GDM1 (cell line): Measurements from ENCODE around the gene GPBP1.
"Not testable (repeated sequence)": the region's sequence is repeated elsewhere in the genome, so short reads cannot be mapped to it uniquely, and the experiment has no call there.

Experiments
- DNase-seq: peaks from one replicate; lab custom pipeline; 2025; lab: John Stamatoyannopoulos, UW

Gene GPBP1

DNA sequence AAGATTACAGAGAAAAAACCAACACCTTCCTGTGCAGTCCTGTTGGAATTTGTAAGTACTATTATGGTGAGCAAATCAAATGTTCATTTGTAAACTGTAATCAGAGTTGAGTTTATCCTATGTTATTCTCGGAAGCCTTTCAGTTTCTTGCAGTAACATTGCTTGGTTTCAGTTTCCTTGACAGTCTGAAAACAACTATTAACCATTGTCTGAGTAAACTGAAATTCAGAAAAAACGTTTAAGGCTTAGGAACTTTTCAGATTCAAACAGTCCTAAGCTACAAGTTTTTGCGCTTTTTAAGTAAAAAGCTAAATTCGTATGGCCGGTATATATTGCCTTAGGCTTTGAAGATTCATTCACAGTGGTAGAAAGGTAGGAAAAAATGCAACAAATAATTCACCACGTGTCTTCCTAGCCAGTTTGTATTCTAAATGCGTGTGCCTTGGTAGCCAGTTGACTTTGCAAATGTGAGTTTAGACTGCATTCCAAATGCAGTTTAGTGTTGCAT lies 2.5 kb downstream of the GPBP1 start:
- DNase-seq, result no peak

- DNase-seq, result no peak
These were observed 3.8 kb downstream of the GPBP1 start for GRCh38 chr5:57177479-57178156.

GRCh38 chr5:57178238-57178637 lies 4.4 kb downstream of the GPBP1 start:
- not testable (repeated sequence) for DNase-seq

- no peak for DNase-seq
These were observed 5.7 kb downstream of the GPBP1 start for GRCh38 chr5:57179262-57180200.

- DNase-seq, result no peak
These were observed 7.3 kb downstream of the GPBP1 start for GRCh38 chr5:57181154-57181553.

DNA sequence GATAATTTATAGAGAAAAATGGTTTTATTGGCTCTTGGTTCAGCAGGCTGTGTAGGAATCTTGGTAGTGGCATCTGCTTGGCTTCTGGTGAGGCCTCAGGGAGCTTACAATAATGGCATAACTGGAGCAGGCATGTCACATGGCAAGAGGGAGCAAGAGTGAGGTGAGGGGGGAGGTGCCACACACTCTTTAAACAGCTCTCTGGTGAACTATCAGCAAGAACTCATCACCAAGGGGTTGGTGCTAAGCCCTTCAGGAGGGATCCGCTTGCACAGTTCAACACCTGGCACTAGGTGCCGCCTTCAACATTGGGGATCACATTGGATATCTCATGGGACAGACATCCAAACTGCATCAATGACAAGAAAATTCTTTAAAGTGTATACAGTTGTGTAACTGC lies 10.5 kb downstream of the GPBP1 start:
- DNase-seq, result no peak

GRCh38 chr5:57185313-57185712 lies 11.5 kb downstream of the GPBP1 start:
- no peak for DNase-seq

- no peak for DNase-seq
These were observed 12.3 kb downstream of the GPBP1 start for GRCh38 chr5:57186194-57186593.

GRCh38 chr5:57187977-57188376 lies 14.1 kb downstream of the GPBP1 start:
- not testable (repeated sequence) for DNase-seq

DNA sequence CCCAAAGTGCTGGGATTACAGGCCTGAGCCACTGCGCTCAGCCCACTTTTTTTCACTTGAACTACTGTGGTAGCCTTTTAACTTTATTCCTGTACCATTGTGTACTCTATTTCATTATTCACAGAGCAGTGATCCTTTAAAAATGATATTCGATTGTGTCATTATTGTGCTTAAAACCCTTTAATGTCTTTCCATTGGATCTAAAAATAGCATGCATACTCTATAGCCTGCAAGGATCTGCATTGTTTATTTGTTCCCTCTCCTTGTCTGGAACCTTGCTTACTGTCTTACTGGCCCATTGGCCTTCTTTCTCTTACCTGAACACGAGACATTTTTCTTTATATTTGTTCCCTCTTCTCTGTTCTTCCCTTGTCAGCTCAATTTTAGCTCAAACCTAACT lies 15.7 kb downstream of the GPBP1 start:
- no peak for DNase-seq

- no peak for DNase-seq
These were observed 16.7 kb downstream of the GPBP1 start for GRCh38 chr5:57190593-57190992.

- DNase-seq, result no peak
These were observed 17.3 kb downstream of the GPBP1 start for GRCh38 chr5:57191163-57191562.

DNA sequence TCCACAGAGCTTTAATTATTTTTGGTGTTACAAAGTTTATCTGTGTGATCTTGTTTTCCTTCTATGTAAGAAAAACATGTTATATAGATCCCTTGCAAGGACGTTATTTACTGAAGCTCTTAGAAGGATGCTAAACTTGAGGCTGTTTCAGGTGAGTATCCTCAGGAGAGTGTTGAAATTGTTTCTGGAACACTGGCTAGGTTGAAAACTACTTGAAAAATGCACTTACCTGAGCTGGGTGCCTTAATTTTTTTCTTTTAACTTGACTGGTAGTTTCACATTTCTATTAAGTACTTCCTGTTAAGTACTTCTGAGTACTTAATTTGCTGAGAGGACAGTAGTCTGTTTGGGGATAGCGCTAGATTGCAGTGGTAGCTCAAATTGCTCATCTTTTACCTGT lies 18.1 kb downstream of the GPBP1 start:
- DNase-seq, result no peak

- not testable (repeated sequence) for DNase-seq
These were observed 19.0 kb downstream of the GPBP1 start for GRCh38 chr5:57192832-57193231.

DNA sequence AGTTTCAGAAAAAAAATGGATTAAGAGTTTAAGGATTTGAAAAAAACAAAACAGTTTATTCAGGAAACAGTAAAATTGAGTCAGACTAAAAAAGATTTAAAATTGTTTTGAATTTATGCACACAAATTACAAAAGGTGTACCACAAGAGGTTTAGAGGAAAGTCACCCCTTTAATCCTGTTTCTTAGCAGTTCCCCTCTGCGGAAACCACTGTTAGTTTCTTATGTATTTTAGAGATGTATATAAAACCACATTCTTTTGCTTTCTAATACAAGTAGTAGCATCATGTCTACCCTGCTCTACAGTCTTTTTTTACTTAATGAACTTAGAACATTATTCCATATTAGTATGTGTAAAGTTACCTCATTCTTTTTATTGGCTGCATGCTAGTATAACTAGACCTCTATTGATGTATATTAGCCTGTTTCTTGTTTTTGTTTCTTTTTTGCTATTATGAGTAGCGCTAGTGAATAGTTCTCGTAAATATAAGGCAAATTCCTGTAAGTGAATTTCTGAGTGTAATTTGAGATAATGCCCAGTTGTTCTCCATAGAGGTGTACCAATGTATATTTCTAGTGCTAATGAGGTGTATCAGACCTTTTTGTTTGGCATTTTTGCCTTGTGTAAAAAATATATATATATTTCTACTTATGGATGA lies 20.0 kb downstream of the GPBP1 start:
- DNase-seq, result no peak

GRCh38 chr5:57194653-57195052 lies 20.8 kb downstream of the GPBP1 start:
- no peak for DNase-seq

DNA sequence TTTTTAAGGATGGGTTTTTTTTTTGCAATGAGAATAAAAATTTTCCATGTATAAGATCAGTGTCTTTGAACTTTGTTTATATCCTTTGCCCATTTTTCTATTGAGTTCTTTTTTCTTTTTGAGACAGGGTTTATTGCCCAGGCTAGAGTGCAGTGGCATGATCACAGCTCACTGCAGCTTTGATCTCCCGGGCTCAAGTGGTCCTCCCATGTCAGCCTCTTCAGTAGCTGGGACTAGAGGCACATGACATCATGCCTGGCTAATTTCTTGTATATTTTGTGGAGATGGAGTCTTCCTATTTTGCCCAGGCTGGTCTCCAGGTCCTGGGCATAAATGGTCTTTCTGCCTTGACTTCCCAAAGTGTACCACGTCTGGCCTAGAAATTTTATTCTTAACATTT lies 21.2 kb downstream of the GPBP1 start:
- DNase-seq, result no peak

DNA sequence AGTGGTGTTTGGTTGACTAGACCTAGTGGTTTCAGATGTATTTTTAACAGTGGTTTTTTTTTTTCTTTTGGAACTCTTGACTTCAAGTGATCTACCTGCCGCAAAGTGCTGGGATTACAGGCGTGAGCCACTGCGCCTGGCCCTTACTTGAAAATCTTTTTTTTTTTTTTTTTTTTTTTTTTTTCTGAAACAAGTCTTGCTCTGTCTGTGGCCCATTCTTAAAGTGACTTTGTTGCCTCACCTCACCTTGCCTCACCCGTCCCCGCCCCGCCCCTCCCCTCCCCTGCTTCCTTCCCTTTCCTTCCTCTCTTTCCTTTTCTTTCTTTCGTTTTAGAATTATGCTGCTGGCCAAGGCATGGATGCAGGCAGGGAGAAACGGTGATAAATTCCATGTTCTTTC lies 26.0 kb downstream of the GPBP1 start:
- DNase-seq, result no peak

GRCh38 chr5:57202811-57203210 lies 29.0 kb downstream of the GPBP1 start:
- DNase-seq, result no peak

- no peak for DNase-seq
These were observed 33.3 kb downstream of the GPBP1 start for GRCh38 chr5:57207007-57207653.

DNA sequence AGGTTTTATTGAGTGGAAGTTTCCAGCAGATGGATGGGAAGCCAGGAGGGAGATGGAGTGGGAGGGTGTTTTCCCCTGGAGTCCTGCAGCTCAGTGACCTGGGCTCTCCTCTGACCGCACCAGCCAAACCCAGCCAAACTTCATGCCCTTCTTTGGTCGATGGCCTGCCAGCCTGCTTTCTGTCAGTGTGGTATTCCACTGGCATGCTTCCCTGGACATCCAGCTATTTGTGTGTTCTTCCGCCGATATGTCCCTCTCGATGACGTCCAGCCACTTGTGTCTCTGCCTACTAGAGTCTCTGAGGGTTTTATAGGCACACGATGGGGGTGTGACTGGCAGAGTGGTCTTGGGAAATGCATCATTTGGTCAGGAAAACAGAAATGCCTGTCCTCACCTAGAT lies 33.8 kb downstream of the GPBP1 start:
- no peak for DNase-seq
